ENCODE data around the gene PIGW.

The PIGW gene

GRCh38 chr17:36550491-36551417 lies 16.0 kb downstream of the PIGW start:
- TF ChIP-seq CTCF (IDR thresholded peaks at IDR 0.05), result no peak

GRCh38 chr17:36553459-36553858 lies 18.7 kb downstream of the PIGW start:
- no peak for TF ChIP-seq CTCF (IDR thresholded peaks at IDR 0.05)

GRCh38 chr17:36566081-36566480 lies 31.3 kb downstream of the PIGW start:
- no peak for TF ChIP-seq CTCF (IDR thresholded peaks at IDR 0.05)

GRCh38 chr17:36575028-36575427 lies 40.2 kb downstream of the PIGW start:
- no peak for TF ChIP-seq CTCF (IDR thresholded peaks at IDR 0.05)

- no peak for TF ChIP-seq CTCF (IDR thresholded peaks at IDR 0.05)
Measured at GRCh38 chr17:36576793-36577192, 42.0 kb downstream of the PIGW start.

- no peak for TF ChIP-seq CTCF (IDR thresholded peaks at IDR 0.05)
Measured at GRCh38 chr17:36578671-36579070, 43.9 kb downstream of the PIGW start.

GRCh38 chr17:36583787-36584186 lies 49.0 kb downstream of the PIGW start:
- no peak for TF ChIP-seq CTCF (IDR thresholded peaks at IDR 0.05)

Measured in LNCAP (cell line).